GM18508 (cell line): ENCODE measurements around the gene A1BG.

Source experiments
- ATAC-seq: cut with Tn5 transposase; IDR thresholded peaks from one replicate; pipeline ENCODE4 v1.9.1; 2021; ENCODE audit warnings: moderate number of reproducible peaks; ENCODE audit not compliant: insufficient read depth, unreplicated experiment

The A1BG gene

DNA sequence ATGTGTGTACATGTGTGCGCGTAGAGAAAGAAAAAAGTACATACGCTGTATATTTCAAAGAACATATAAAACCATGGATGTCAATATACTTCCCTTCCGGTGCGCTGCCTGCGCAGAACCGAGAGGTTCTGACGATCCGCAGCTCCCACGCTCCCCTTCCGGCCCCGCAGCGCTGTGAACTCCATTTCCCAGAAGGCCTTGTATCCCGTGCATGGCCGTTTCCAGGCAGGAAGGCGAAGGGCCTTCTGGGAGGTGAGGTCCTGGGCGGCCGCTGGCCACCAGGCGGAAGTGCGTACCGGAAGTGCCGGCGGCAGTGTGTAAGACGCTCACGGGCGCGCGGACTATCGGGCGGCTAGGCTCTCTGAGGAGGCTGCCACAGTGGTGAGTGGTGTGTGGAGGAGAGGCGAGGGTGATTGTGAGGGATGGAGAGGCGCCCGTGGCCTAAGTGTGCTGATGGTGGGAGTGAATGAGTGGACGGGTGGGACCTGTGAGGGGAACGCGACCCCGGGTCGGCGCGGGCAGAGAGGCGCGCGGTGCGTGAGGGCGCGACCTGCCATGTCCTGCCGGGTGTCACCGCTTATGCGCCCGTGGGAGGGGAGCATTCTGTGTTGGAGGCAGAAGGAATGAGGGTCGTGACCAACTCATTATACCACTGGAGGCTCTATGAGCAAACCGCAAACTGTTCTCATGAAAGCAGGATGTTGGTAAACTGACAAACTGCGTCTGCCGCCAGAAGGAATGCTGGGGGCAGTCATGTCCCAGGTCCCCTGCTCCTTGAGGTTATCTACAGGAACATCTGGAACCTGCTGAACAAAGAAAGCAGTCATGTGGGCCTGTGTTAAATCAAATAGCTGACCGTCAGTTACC, 48.0 kb downstream of the A1BG start, which contains the start of gene ERVK3-1:
Gene ERVK3-1, plus strand, starts transcription at position 313 of the 867 bp plus-strand sequence. CDS start 6,792 bp downstream, outside the sequence.
- peak; percentile 86 for ATAC-seq

DNA sequence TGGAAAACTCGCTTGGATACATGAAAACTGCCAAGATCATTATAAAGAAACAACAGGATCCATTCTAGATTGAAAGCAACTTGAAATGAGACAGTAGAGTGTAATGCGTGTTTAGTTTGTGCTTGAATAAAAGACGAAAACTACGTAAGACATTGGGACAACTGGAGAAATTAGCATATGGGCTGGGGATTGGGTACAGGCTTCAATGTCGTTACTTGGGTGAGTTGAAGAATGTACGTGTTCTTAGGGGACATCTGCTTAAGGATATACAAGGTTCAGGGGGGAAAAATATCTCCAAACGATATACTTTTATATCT, 48.6 kb downstream of the A1BG start:
- ATAC-seq, result no peak

- no peak for ATAC-seq
These were observed 49.0 kb downstream of the A1BG start for GRCh38 chr19:58304255-58304654.

- ATAC-seq, result no peak
These were observed 52.7 kb downstream of the A1BG start for GRCh38 chr19:58300620-58301019.

DNA sequence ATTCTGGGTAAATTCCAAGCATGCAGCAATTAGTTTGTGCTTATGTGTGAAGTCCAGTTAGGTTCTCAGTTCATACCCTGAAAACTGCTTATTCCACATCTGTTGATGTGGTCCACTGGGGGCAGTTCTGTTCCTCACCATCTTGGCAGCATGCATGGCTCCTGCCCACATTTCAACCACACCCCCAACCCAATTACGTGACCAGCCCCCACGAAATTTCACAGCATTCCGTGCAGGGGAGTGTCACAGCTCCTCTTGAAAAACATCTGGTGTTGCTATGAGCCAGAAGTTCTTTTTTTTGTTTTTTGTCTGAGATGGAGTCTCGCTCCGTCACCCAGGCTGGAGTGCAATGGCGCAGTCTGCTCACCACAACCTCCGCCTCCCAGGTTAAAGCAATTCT, 57.2 kb downstream of the A1BG start:
- no peak for ATAC-seq
